ENCODE results near the gene ELANE.

Gene ELANE

GRCh38 chr19:855566-856120 lies 3.5 kb downstream of the ELANE start:
- DNase-seq (no peak), ATAC-seq (replicated peaks) (no peak)
- Mint-ChIP-seq H3K36me3 (no peaks in the 10 kb centered on the region), H3K4me3 (no peak overlapping the region), H3K27ac (no peak overlapping the region), H3K4me1 (peaks cover 0 to 7% of the 10 kb centered on the region in 2 donors), H3K9me3 (peaks cover 0 to 1% of the 10 kb centered on the region in 2 donors), H3K27me3 (peaks cover 16 to 42% of the 10 kb centered on the region in 2 donors)

GRCh38 chr19:858284-858683 lies 6.2 kb downstream of the ELANE start:
- Mint-ChIP-seq H3K27ac (no peak overlapping the region), H3K9me3 (peaks cover 0 to 1% of the 10 kb centered on the region in 2 donors), H3K36me3 (no peaks in the 10 kb centered on the region), H3K4me3 (no peak overlapping the region), H3K4me1 (peaks cover 6 to 17% of the 10 kb centered on the region in 2 donors), H3K27me3 (peaks cover 11 to 34% of the 10 kb centered on the region in 2 donors)
- ATAC-seq (replicated peaks) = no peak
- DNase-seq = no peak

GRCh38 chr19:858868-859843 lies 7.1 kb downstream of the ELANE start, which contains the start of gene CFD:
Gene CFD, plus strand, starts transcription at chr19:859664. Its CDS starts 26 bp downstream, at chr19:859690.
- Mint-ChIP-seq H3K36me3 (no peaks in the 10 kb centered on the region), H3K27me3 (peaks cover 11 to 34% of the 10 kb centered on the region in 2 donors), H3K4me3 (peak within 1 kb of the TSS; percentile 67 to 72), H3K27ac (no peak within 1 kb of the TSS), H3K4me1 (peaks cover 10 to 26% of the 10 kb centered on the region in 2 donors), H3K9me3 (peaks cover 0 to 1% of the 10 kb centered on the region in 2 donors)
- ATAC-seq (replicated peaks) (no peak), DNase-seq (no peak)

DNA sequence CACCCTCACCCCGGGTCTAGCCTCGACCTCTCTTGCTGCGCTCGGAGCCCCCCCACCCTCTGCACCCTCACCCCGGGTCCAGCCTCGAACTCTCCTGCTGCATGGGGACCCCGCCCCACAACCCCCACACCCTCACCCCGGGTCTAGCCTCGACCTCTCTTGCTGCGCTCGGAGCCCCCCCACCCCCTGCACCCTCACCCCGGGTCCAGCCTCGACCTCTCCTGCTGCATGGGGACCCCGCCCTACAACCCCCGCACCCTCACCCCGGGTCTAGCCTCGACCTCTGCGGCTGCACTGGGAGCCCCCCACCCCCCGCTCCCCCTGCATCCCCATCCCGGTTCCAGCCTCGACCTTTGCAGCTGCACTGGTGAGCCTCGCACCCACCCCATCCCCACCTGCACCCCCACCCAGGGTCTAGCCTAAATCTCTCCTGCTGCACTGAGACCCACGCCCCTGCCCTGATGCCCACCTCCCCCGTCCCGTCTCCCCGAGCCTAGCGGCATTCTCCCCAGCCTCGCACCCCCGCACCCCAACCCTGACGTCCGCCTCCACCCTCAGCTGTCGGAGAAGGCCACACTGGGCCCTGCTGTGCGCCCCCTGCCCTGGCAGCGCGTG lies 9.1 kb downstream of the ELANE start:
- peaks cover 0 to 1% of the 10 kb centered on the region in 2 donors for H3K9me3 Mint-ChIP-seq
- DNase-seq (no peak), ATAC-seq (replicated peaks) (no peak)
- H3K27me3 Mint-ChIP-seq = peaks cover 11 to 34% of the 10 kb centered on the region in 2 donors
- H3K4me3 Mint-ChIP-seq = peak overlapping the region; percentile 33 to 57
- peaks cover 0 to 4% of the 10 kb centered on the region in 2 donors for H3K36me3 Mint-ChIP-seq
- peaks cover 10 to 27% of the 10 kb centered on the region in 2 donors for H3K4me1 Mint-ChIP-seq
- peak overlapping the region; percentile 37 for H3K27ac Mint-ChIP-seq

GRCh38 chr19:861756-862580 lies 9.9 kb downstream of the ELANE start:
- ATAC-seq (replicated peaks) (peak; percentile 26 to 33), DNase-seq (no peak)
- Mint-ChIP-seq H3K4me1 (peaks cover 10 to 27% of the 10 kb centered on the region in 2 donors), H3K27me3 (peaks cover 11 to 34% of the 10 kb centered on the region in 2 donors), H3K36me3 (peaks cover 0 to 4% of the 10 kb centered on the region in 2 donors), H3K9me3 (peaks cover 0 to 1% of the 10 kb centered on the region in 2 donors), H3K27ac (peak overlapping the region; percentile 77), H3K4me3 (peak overlapping the region; percentile 67 to 70)

- Mint-ChIP-seq H3K27me3 (peaks cover 11 to 30% of the 10 kb centered on the region in 2 donors), H3K36me3 (peaks cover 6 to 10% of the 10 kb centered on the region in 2 donors), H3K4me3 (peak overlapping the region; percentile 70 to 74), H3K27ac (peak overlapping the region; percentile 86), H3K9me3 (no peaks in the 10 kb centered on the region), H3K4me1 (peaks cover 10 to 32% of the 10 kb centered on the region in 2 donors)
- DNase-seq (peak; percentile 54), ATAC-seq (replicated peaks) (peak; percentile 52 to 59)
These were observed 10.6 kb downstream of the ELANE start for GRCh38 chr19:862581-863314.

DNA sequence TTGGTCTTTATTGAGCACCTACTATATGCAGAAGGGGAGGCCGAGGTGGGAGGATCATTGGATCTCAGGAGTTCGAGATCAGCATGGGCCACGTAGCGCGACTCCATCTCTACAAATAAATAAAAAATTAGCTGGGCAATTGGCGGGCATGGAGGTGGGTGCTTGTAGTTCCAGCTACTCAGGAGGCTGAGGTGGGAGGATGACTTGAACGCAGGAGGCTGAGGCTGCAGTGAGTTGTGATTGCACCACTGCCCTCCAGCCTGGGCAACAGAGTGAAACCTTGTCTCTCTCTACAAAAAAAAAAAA lies 11.2 kb downstream of the ELANE start:
- Mint-ChIP-seq H3K27ac (peak overlapping the region; percentile 86), H3K9me3 (no peaks in the 10 kb centered on the region)

DNA sequence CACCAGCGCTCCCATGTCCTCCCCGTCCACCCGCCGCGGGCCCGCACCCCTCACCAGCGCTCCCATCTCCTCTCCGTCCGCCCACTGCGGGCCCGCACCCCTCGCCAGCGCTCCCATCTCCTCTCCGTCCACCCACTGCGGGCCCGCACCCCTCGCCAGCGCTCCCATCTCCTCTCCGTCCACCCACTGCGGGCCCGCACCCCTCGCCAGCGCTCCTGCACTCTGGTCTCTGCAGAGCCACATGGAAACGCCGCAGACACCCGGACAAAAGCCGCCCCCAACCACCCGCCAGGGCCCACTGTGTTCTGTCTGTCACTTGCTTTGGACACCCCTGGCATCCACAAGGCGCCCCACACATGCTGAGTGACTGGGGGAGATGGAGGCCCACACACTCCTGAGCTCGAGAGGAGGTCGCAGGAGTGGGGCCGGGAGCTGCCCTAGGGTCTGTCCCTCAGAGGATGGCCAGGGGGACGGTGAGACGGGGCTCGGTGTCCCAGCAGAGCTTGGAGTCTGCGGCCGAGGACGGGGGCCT lies 14.7 kb downstream of the ELANE start:
- H3K4me3 Mint-ChIP-seq = no peak overlapping the region
- H3K27ac Mint-ChIP-seq = no peak overlapping the region
- DNase-seq (no peak), ATAC-seq (replicated peaks) (no peak)
- peaks cover 0 to 1% of the 10 kb centered on the region in 2 donors for H3K9me3 Mint-ChIP-seq
- peaks cover 5 to 8% of the 10 kb centered on the region in 2 donors for H3K27me3 Mint-ChIP-seq
- peaks cover 32 to 39% of the 10 kb centered on the region in 2 donors for H3K36me3 Mint-ChIP-seq
- peaks cover 12 to 25% of the 10 kb centered on the region in 2 donors for H3K4me1 Mint-ChIP-seq

More for the DNA sequence above, 11.2 kb downstream of the ELANE start:
- Mint-ChIP-seq H3K27me3 (peaks cover 10 to 25% of the 10 kb centered on the region in 2 donors), H3K4me3 (peak overlapping the region; percentile 64 to 74), H3K36me3 (peaks cover 9 to 11% of the 10 kb centered on the region in 2 donors), H3K4me1 (peaks cover 10 to 32% of the 10 kb centered on the region in 2 donors)
- ATAC-seq (replicated peaks) (no peak), DNase-seq (no peak)

- DNase-seq (no peak), ATAC-seq (replicated peaks) (no peak)
- H3K9me3 Mint-ChIP-seq = peaks cover 0 to 1% of the 10 kb centered on the region in 2 donors
- H3K36me3 Mint-ChIP-seq = peaks cover 36 to 41% of the 10 kb centered on the region in 2 donors
- peaks cover 5 to 7% of the 10 kb centered on the region in 2 donors for H3K27me3 Mint-ChIP-seq
- peak overlapping the region; percentile 60 for H3K27ac Mint-ChIP-seq
- H3K4me1 Mint-ChIP-seq = peaks cover 16 to 28% of the 10 kb centered on the region in 2 donors
- no peak overlapping the region for H3K4me3 Mint-ChIP-seq
These were observed 15.2 kb downstream of the ELANE start for GRCh38 chr19:867301-867793.

DNA sequence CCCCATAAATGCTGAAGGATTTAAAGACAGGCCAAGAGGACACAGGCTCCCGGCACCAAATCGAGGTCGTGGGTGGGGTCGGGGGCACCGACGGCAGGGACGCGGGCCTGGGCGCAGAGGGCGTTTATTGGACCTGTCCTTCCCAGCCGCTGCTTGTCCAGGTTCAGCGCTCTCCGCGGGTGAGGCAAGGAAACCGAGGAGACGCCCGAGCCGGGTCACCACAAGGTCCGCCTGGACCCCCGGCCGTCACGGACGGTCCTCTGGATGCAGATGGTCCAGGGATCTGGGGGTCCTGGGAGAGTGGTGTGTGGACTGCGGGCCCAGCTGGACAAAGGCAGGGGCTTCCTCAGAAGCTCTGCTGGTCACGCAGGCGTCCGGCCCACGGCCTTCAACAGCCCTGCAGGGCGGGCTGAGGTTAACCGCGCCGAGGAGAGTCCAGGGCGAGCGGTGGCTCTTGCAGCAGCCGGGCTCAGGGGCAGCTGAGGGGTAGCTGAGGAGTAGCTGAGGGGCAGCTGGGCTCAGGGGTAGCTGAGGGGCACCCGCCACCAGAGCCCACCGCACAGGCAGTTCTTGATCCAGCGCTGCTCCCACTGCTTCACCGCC lies 15.9 kb downstream of the ELANE start:
- Mint-ChIP-seq H3K36me3 (peaks cover 40 to 41% of the 10 kb centered on the region in 2 donors), H3K4me1 (peaks cover 16 to 28% of the 10 kb centered on the region in 2 donors), H3K27me3 (peaks cover 0 to under 1% of the 10 kb centered on the region in 2 donors), H3K9me3 (peaks cover 0 to 1% of the 10 kb centered on the region in 2 donors), H3K27ac (peak overlapping the region; percentile 60), H3K4me3 (no peak overlapping the region)
- ATAC-seq (replicated peaks) (no peak), DNase-seq (no peak)

GRCh38 chr19:868458-869244 lies 16.5 kb downstream of the ELANE start:
- H3K27me3 Mint-ChIP-seq = no peaks in the 10 kb centered on the region
- H3K36me3 Mint-ChIP-seq = peaks cover 40 to 41% of the 10 kb centered on the region in 2 donors
- no peak overlapping the region for H3K27ac Mint-ChIP-seq
- peaks cover 0 to 1% of the 10 kb centered on the region in 2 donors for H3K9me3 Mint-ChIP-seq
- no peak overlapping the region for H3K4me3 Mint-ChIP-seq
- DNase-seq (no peak), ATAC-seq (replicated peaks) (no peak)
- H3K4me1 Mint-ChIP-seq = peaks cover 14 to 22% of the 10 kb centered on the region in 2 donors

Data from stimulated activated naive B cell treated with anti-CD40 and anti-IgM and Interleukin-4, amounts not matched to agents 10 μg/mL and 1 μg/mL and 100 μg/mL, for 72 hours (primary cell).